Effector memory CD8-positive, alpha-beta T cell (primary cell): Measurements from ENCODE around the gene SLC9A9.
"Not testable (repeated sequence)": the region's sequence is repeated elsewhere in the genome, so short reads cannot be mapped to it uniquely, and the experiment has no call there.

Experiments
- ATAC-seq: fragments of 150-1000 bp; cut with Tn5 transposase; replicated peaks from 2 replicates; pipeline ENCODE4 v1.10.0; 2021; ENCODE audit warnings: mild to moderate bottlenecking, moderate library complexity
- DNase-seq, 3 experiments: peaks; one replicate each; pipeline ENCODE4 v3.0.0; 2021
- H3K27ac Mint-ChIP-seq, 2 donors: one replicate each; pipeline ENCODE4 v1.8.0; 2022; ENCODE audit warnings: mild to moderate bottlenecking in 2 of 2, mixed read lengths in 2 of 2, moderate library complexity in 2 of 2
- H3K27me3 Mint-ChIP-seq, 2 donors: one replicate each; pipeline ENCODE4 v1.8.0; 2022; ENCODE audit warnings: mixed read lengths in 2 of 2
- H3K36me3 Mint-ChIP-seq: one replicate; pipeline ENCODE4 v1.8.0; 2022; ENCODE audit warnings: mild to moderate bottlenecking, moderate library complexity, mixed read lengths; ENCODE audit not compliant: insufficient read depth
- H3K4me1 Mint-ChIP-seq, 2 donors: one replicate each; pipeline ENCODE4 v1.8.0; 2022; ENCODE audit warnings: low read depth in 2 of 2, mixed read lengths in 2 of 2
- H3K4me3 Mint-ChIP-seq, 2 donors: one replicate each; pipeline ENCODE4 v1.8.0; 2022; ENCODE audit warnings: mild to moderate bottlenecking in 2 of 2, mixed read lengths in 2 of 2, moderate library complexity in 2 of 2
- H3K9me3 Mint-ChIP-seq, 2 donors: one replicate each; pipeline ENCODE4 v1.8.0; 2022; ENCODE audit warnings: mixed read lengths in 2 of 2

Gene SLC9A9

GRCh38 chr3:143442814-143443447 is 405.3 kb downstream of the SLC9A9 start:
- Mint-ChIP-seq H3K9me3 (no peaks in the 10 kb centered on the region), H3K4me1 (peaks cover 5 to 11% of the 10 kb centered on the region in 2 donors), H3K27me3 (no peaks in the 10 kb centered on the region), H3K27ac (no peak overlapping the region), H3K36me3 (no peaks in the 10 kb centered on the region), H3K4me3 (no peak overlapping the region)
- DNase-seq (no peak), ATAC-seq (no peak)

GRCh38 chr3:143441516-143442171 is 406.6 kb downstream of the SLC9A9 start:
- Mint-ChIP-seq H3K4me1 (peaks cover 5 to 11% of the 10 kb centered on the region in 2 donors), H3K4me3 (no peak overlapping the region), H3K27ac (no peak overlapping the region), H3K36me3 (no peaks in the 10 kb centered on the region), H3K9me3 (no peaks in the 10 kb centered on the region), H3K27me3 (no peaks in the 10 kb centered on the region)
- DNase-seq (no peak), ATAC-seq (no peak)

- Mint-ChIP-seq H3K27me3 (no peaks in the 10 kb centered on the region), H3K4me1 (peaks cover 5 to 8% of the 10 kb centered on the region in 2 donors), H3K36me3 (peaks cover 8% of the 10 kb centered on the region), H3K4me3 (no peak overlapping the region), H3K9me3 (no peaks in the 10 kb centered on the region), H3K27ac (peak overlapping the region in 1 of 2 donors; percentile 5)
- DNase-seq (no peak), ATAC-seq (no peak)
These were observed 408.5 kb downstream of the SLC9A9 start for GRCh38 chr3:143439817-143440216.

- Mint-ChIP-seq H3K36me3 (peaks cover 9% of the 10 kb centered on the region), H3K9me3 (no peaks in the 10 kb centered on the region), H3K4me3 (no peak overlapping the region), H3K27ac (no peak overlapping the region), H3K27me3 (no peaks in the 10 kb centered on the region), H3K4me1 (no peaks in the 10 kb centered on the region)
- no peak for ATAC-seq
- DNase-seq: no peak
These were observed 410.9 kb downstream of the SLC9A9 start for GRCh38 chr3:143437405-143437804.

- no peak overlapping the region for H3K27ac Mint-ChIP-seq
These were observed 411.9 kb downstream of the SLC9A9 start for GRCh38 chr3:143436231-143436930.

GRCh38 chr3:143433787-143434378 is 414.4 kb downstream of the SLC9A9 start:
- Mint-ChIP-seq H3K4me3 (no peak overlapping the region), H3K9me3 (no peaks in the 10 kb centered on the region)

More at GRCh38 chr3:143436231-143436930, 411.9 kb downstream of the SLC9A9 start:
- no peak overlapping the region for H3K4me3 Mint-ChIP-seq
- H3K27me3 Mint-ChIP-seq: no peaks in the 10 kb centered on the region
- H3K36me3 Mint-ChIP-seq: peaks cover 9% of the 10 kb centered on the region
- no peak for DNase-seq
- ATAC-seq: no peak
- no peaks in the 10 kb centered on the region for H3K4me1 Mint-ChIP-seq
- H3K9me3 Mint-ChIP-seq: no peaks in the 10 kb centered on the region

GRCh38 chr3:143431298-143431697 is 417.0 kb downstream of the SLC9A9 start:
- not testable (repeated sequence) for H3K36me3 Mint-ChIP-seq

More at GRCh38 chr3:143433787-143434378, 414.4 kb downstream of the SLC9A9 start:
- peaks cover 9% of the 10 kb centered on the region for H3K36me3 Mint-ChIP-seq
- ATAC-seq (no peak), DNase-seq (no peak)
- H3K4me1 Mint-ChIP-seq: no peaks in the 10 kb centered on the region
- no peak overlapping the region for H3K27ac Mint-ChIP-seq
- H3K27me3 Mint-ChIP-seq: no peaks in the 10 kb centered on the region

GRCh38 chr3:143430568-143430967 is 417.7 kb downstream of the SLC9A9 start:
- no peak for DNase-seq
- H3K27me3 Mint-ChIP-seq: no peaks in the 10 kb centered on the region
- H3K36me3 Mint-ChIP-seq: peaks cover 3% of the 10 kb centered on the region
- no peaks in the 10 kb centered on the region for H3K4me1 Mint-ChIP-seq
- no peaks in the 10 kb centered on the region for H3K9me3 Mint-ChIP-seq
- no peak overlapping the region for H3K4me3 Mint-ChIP-seq
- H3K27ac Mint-ChIP-seq: no peak overlapping the region
- ATAC-seq: no peak

More at GRCh38 chr3:143431298-143431697, 417.0 kb downstream of the SLC9A9 start:
- not testable (repeated sequence) for H3K9me3 Mint-ChIP-seq, H3K4me3 Mint-ChIP-seq, ATAC-seq, H3K27ac Mint-ChIP-seq, DNase-seq, H3K27me3 Mint-ChIP-seq, H3K4me1 Mint-ChIP-seq

- no peak for ATAC-seq
- DNase-seq: no peak
- Mint-ChIP-seq H3K4me3 (no peak overlapping the region), H3K27me3 (no peaks in the 10 kb centered on the region), H3K4me1 (no peaks in the 10 kb centered on the region), H3K27ac (no peak overlapping the region), H3K9me3 (no peaks in the 10 kb centered on the region), H3K36me3 (peaks cover 2% of the 10 kb centered on the region)
These were observed 418.4 kb downstream of the SLC9A9 start for GRCh38 chr3:143429628-143430514.

- peaks cover 0 to 6% of the 10 kb centered on the region in 2 donors for H3K4me1 Mint-ChIP-seq
- ATAC-seq (no peak), DNase-seq (no peak)
- no peak overlapping the region for H3K27ac Mint-ChIP-seq
- H3K36me3 Mint-ChIP-seq: no peaks in the 10 kb centered on the region
- no peaks in the 10 kb centered on the region for H3K9me3 Mint-ChIP-seq
- no peaks in the 10 kb centered on the region for H3K27me3 Mint-ChIP-seq
- no peak overlapping the region for H3K4me3 Mint-ChIP-seq
These were observed 420.0 kb downstream of the SLC9A9 start for GRCh38 chr3:143428294-143428693.

GRCh38 chr3:143427631-143428030 is 420.6 kb downstream of the SLC9A9 start:
- Mint-ChIP-seq H3K27ac (no peak overlapping the region), H3K36me3 (no peaks in the 10 kb centered on the region), H3K27me3 (no peaks in the 10 kb centered on the region), H3K9me3 (no peaks in the 10 kb centered on the region), H3K4me3 (no peak overlapping the region), H3K4me1 (peaks cover 0 to 6% of the 10 kb centered on the region in 2 donors)
- DNase-seq: no peak
- no peak for ATAC-seq

- Mint-ChIP-seq H3K36me3 (no peaks in the 10 kb centered on the region), H3K27ac (no peak overlapping the region), H3K4me3 (no peak overlapping the region)
These were observed 423.4 kb downstream of the SLC9A9 start for GRCh38 chr3:143424874-143425273.

GRCh38 chr3:143421556-143421955 is 426.7 kb downstream of the SLC9A9 start:
- H3K4me1 Mint-ChIP-seq: peaks cover 0 to 6% of the 10 kb centered on the region in 2 donors
- ATAC-seq (no peak), DNase-seq (no peak)
- H3K9me3 Mint-ChIP-seq: no peaks in the 10 kb centered on the region
- no peaks in the 10 kb centered on the region for H3K27me3 Mint-ChIP-seq
- H3K27ac Mint-ChIP-seq: no peak overlapping the region
- H3K4me3 Mint-ChIP-seq: no peak overlapping the region
- no peaks in the 10 kb centered on the region for H3K36me3 Mint-ChIP-seq

More at GRCh38 chr3:143424874-143425273, 423.4 kb downstream of the SLC9A9 start:
- no peak for ATAC-seq
- Mint-ChIP-seq H3K27me3 (no peaks in the 10 kb centered on the region), H3K9me3 (no peaks in the 10 kb centered on the region), H3K4me1 (peaks cover 0 to 6% of the 10 kb centered on the region in 2 donors)
- no peak for DNase-seq
